BLaER1 treated with 17β-estradiol and CSF1 and Interleukin-3, amounts not matched to agents 10 nM and 100 nM (cell line): ENCODE data around the gene TNFAIP3.

ENCODE experiments used
- H3K27ac ChIP-seq, 11 experiments: shearing (Covaris generic); formaldehyde crosslinking; 2 replicates each; pipeline ENCODE4 v1.8.1; 2022
- H3K27me3 ChIP-seq, 11 experiments: shearing (Covaris generic); formaldehyde crosslinking; 2 replicates each; pipeline ENCODE4 v1.8.1; 2022
- H3K36me3 ChIP-seq, 11 experiments: shearing (Covaris generic); formaldehyde crosslinking; 2 replicates each; pipeline ENCODE4 v1.8.1; 2022
- H3K4me1 ChIP-seq, 10 experiments: shearing (Covaris generic); formaldehyde crosslinking; 2 replicates each; pipeline ENCODE4 v1.8.1; 2022
- H3K4me2 ChIP-seq, 11 experiments: shearing (Covaris generic); formaldehyde crosslinking; 2 replicates each; pipeline ENCODE4 v1.8.1; 2022
- H3K4me3 ChIP-seq, 10 experiments: shearing (Covaris generic); formaldehyde crosslinking; 2 replicates each; pipeline ENCODE4 v1.8.1; 2022
- H3K9ac ChIP-seq, 11 experiments: shearing (Covaris generic); formaldehyde crosslinking; 2 replicates each; pipeline ENCODE4 v1.8.1; 2022
- H3K9me3 ChIP-seq, 11 experiments: shearing (Covaris generic); formaldehyde crosslinking; replicated peaks in 1 of 11; 2 replicates each; pipeline ENCODE4 v1.8.1; 2022
- H4K20me1 ChIP-seq, 11 experiments: shearing (Covaris generic); formaldehyde crosslinking; 2 replicates each; pipeline ENCODE4 v1.8.1; 2022
- Cebpa-rat ChIP-seq, 11 experiments: shearing (Covaris generic); IDR thresholded peaks; 2 replicates each; pipeline ENCODE4 v1.8.1; 2022

The TNFAIP3 gene

GRCh38 chr6:137910843-137911456, 43.9 kb downstream of the TNFAIP3 start:
- Histone ChIP-seq H3K4me3 (no peak overlapping the region; a peak in 1 of 20 replicates), H3K4me2 (peak overlapping the region; percentile 38 to 88 (median 58)), H3K36me3 (no peaks in the 10 kb centered on the region), H3K9ac (peak overlapping the region in 4 of 11 experiments; percentile 2 to 46 (median 32); a peak in 7 of 22 replicates), H4K20me1 (no peaks in the 10 kb centered on the region), H3K27me3 (no peaks in the 10 kb centered on the region), H3K9me3 (peaks cover 13 to 25% (median 16%) of the 10 kb centered on the region in 11 experiments), H3K27ac (peak overlapping the region in 9 of 11 experiments; percentile 53 to 70 (median 56); a peak in 16 of 22 replicates), H3K4me1 (peaks cover 45 to 72% (median 57%) of the 10 kb centered on the region in 10 experiments)
- TF ChIP-seq Cebpa-rat (IDR thresholded peaks at IDR 0.05) = no peak

- peak overlapping the region in 1 of 10 experiments; percentile 16; a peak in 1 of 20 replicates for H3K4me3 ChIP-seq
- H3K27ac ChIP-seq = peak overlapping the region in 9 of 11 experiments; percentile 53 to 70 (median 56); a peak in 17 of 22 replicates
- TF ChIP-seq Cebpa-rat (IDR thresholded peaks at IDR 0.05) = no peak
- peaks cover 45 to 75% (median 57%) of the 10 kb centered on the region in 10 experiments for H3K4me1 ChIP-seq
- H4K20me1 ChIP-seq = no peaks in the 10 kb centered on the region
- peak overlapping the region; percentile 24 to 88 (median 58) for H3K4me2 ChIP-seq
- H3K36me3 ChIP-seq = no peaks in the 10 kb centered on the region
- H3K9me3 ChIP-seq = peaks cover 13 to 31% (median 17%) of the 10 kb centered on the region in 11 experiments
- no peaks in the 10 kb centered on the region for H3K27me3 ChIP-seq
- H3K9ac ChIP-seq = peak overlapping the region in 4 of 11 experiments; percentile 2 to 46 (median 29); a peak in 4 of 22 replicates
These were observed 44.7 kb downstream of the TNFAIP3 start for GRCh38 chr6:137911675-137912191.

GRCh38 chr6:137912813-137913212, 45.8 kb downstream of the TNFAIP3 start:
- Histone ChIP-seq H3K4me1 (peaks cover 45 to 72% (median 57%) of the 10 kb centered on the region in 10 experiments), H3K27ac (no peak overlapping the region)
- no peak for TF ChIP-seq Cebpa-rat (IDR thresholded peaks at IDR 0.05)

GRCh38 chr6:137913434-137913833, 46.4 kb downstream of the TNFAIP3 start:
- no peak overlapping the region for H3K9ac ChIP-seq
- H3K4me2 ChIP-seq = no peak overlapping the region
- H3K9me3 ChIP-seq = peaks cover 13 to 41% (median 25%) of the 10 kb centered on the region in 11 experiments
- H3K4me3 ChIP-seq = no peak overlapping the region
- TF ChIP-seq Cebpa-rat (IDR thresholded peaks at IDR 0.05) = no peak
- peaks cover 42 to 68% (median 54%) of the 10 kb centered on the region in 10 experiments for H3K4me1 ChIP-seq
- no peaks in the 10 kb centered on the region for H4K20me1 ChIP-seq
- no peaks in the 10 kb centered on the region for H3K27me3 ChIP-seq
- H3K27ac ChIP-seq = no peak overlapping the region
- H3K36me3 ChIP-seq = no peaks in the 10 kb centered on the region

More at GRCh38 chr6:137912813-137913212, 45.8 kb downstream of the TNFAIP3 start:
- Histone ChIP-seq H3K36me3 (no peaks in the 10 kb centered on the region), H4K20me1 (no peaks in the 10 kb centered on the region), H3K9me3 (peaks cover 13 to 38% (median 25%) of the 10 kb centered on the region in 11 experiments), H3K27me3 (no peaks in the 10 kb centered on the region), H3K4me2 (peak overlapping the region in 4 of 11 experiments; percentile 57 to 88 (median 76); a peak in 5 of 22 replicates), H3K4me3 (no peak overlapping the region), H3K9ac (no peak overlapping the region)

GRCh38 chr6:137913996-137914529, 47.0 kb downstream of the TNFAIP3 start:
- Histone ChIP-seq H3K9me3 (peaks cover 13 to 45% (median 25%) of the 10 kb centered on the region in 11 experiments), H4K20me1 (no peaks in the 10 kb centered on the region), H3K36me3 (no peaks in the 10 kb centered on the region), H3K4me2 (peak overlapping the region in 4 of 11 experiments; percentile 58 to 71 (median 64); a peak in 4 of 22 replicates), H3K4me1 (peaks cover 36 to 62% (median 48%) of the 10 kb centered on the region in 10 experiments), H3K27ac (peak overlapping the region in 6 of 11 experiments; percentile 14 to 53 (median 46); a peak in 7 of 22 replicates), H3K4me3 (no peak overlapping the region), H3K9ac (no peak overlapping the region), H3K27me3 (no peaks in the 10 kb centered on the region)
- TF ChIP-seq Cebpa-rat (IDR thresholded peaks at IDR 0.05) = no peak

- H4K20me1 ChIP-seq = no peaks in the 10 kb centered on the region
- no peaks in the 10 kb centered on the region for H3K27me3 ChIP-seq
- H3K9ac ChIP-seq = 0 out of 22 replicates have a peak overlapping the region, but pooled peaks of 2 of the 11 experiments have one; percentile 1 to 10
- no peak overlapping the region for H3K4me3 ChIP-seq
- no peak for TF ChIP-seq Cebpa-rat (IDR thresholded peaks at IDR 0.05)
- peaks cover 33 to 56% (median 43%) of the 10 kb centered on the region in 10 experiments for H3K4me1 ChIP-seq
- H3K36me3 ChIP-seq = no peaks in the 10 kb centered on the region
- H3K9me3 ChIP-seq = peaks cover 13 to 45% (median 25%) of the 10 kb centered on the region in 11 experiments
- H3K27ac ChIP-seq = peak overlapping the region in 9 of 11 experiments; percentile 4 to 53 (median 30); a peak in 10 of 22 replicates
- peak overlapping the region; percentile 3 to 74 (median 51); a peak in 21 of 22 replicates for H3K4me2 ChIP-seq
These were observed 47.6 kb downstream of the TNFAIP3 start for GRCh38 chr6:137914530-137915193.

- H3K4me2 ChIP-seq = peak overlapping the region in 5 of 11 experiments; percentile 58 to 74 (median 67); a peak in 9 of 22 replicates
- H3K36me3 ChIP-seq = no peaks in the 10 kb centered on the region
- H3K9ac ChIP-seq = no peak overlapping the region
- no peaks in the 10 kb centered on the region for H3K27me3 ChIP-seq
- H3K4me3 ChIP-seq = no peak overlapping the region
- H4K20me1 ChIP-seq = no peaks in the 10 kb centered on the region
- peak overlapping the region in 3 of 11 experiments; percentile 17 to 48 (median 45); a peak in 5 of 22 replicates for H3K27ac ChIP-seq
- peaks cover 37 to 45% (median 42%) of the 10 kb centered on the region in 10 experiments for H3K4me1 ChIP-seq
- TF ChIP-seq Cebpa-rat (IDR thresholded peaks at IDR 0.05) = no peak
- H3K9me3 ChIP-seq = peaks cover 13 to 45% (median 25%) of the 10 kb centered on the region in 11 experiments
These were observed 48.7 kb downstream of the TNFAIP3 start for GRCh38 chr6:137915790-137916189.

- Histone ChIP-seq H4K20me1 (no peaks in the 10 kb centered on the region), H3K27ac (no peak overlapping the region), H3K36me3 (no peaks in the 10 kb centered on the region), H3K4me1 (peaks cover 29 to 47% (median 37%) of the 10 kb centered on the region in 10 experiments), H3K4me3 (no peak overlapping the region), H3K9ac (no peak overlapping the region), H3K4me2 (no peak overlapping the region), H3K27me3 (no peaks in the 10 kb centered on the region), H3K9me3 (peaks cover 13 to 53% (median 26%) of the 10 kb centered on the region in 11 experiments)
- TF ChIP-seq Cebpa-rat (IDR thresholded peaks at IDR 0.05) = no peak
These were observed 50.7 kb downstream of the TNFAIP3 start for GRCh38 chr6:137917551-137918325.
